IMR-90 (cell line): ENCODE data around the gene HYLS1. TPM values are rescaled to one million over a fixed set of nuclear protein-coding genes. Genes with fewer than 3 reads are reported as not detected.

Source experiments
- ATAC-seq: fragments of 200-7000 bp; cut with Tn5 transposase; 2 replicates; pipeline ENCODE4 v1.9.1; 2020; ENCODE audit warnings: low read depth, mild to moderate bottlenecking, moderate library complexity
- BruUV-seq: library from RNA; stranded (reverse); fragments of 400-500 nt; replicated peaks from 2 replicates; lab custom pipeline; 2021; lab: Mats Ljungman, UMichigan
- CTCF ChIA-PET: fragments of 300-600 bp; formaldehyde crosslinking; extraction: SDS; loops from one replicate; lab custom pipeline; 2021; ENCODE audit warnings: antibody characterized with exemption; lab: Yijun Ruan, JAX
- POLR2A ChIA-PET: fragments of 300-600 bp; sonication (Branson Sonifier 250); formaldehyde crosslinking; loops from one replicate; lab custom pipeline; 2022; ENCODE audit warnings: antibody characterized with exemption; ENCODE audit not compliant: unreplicated experiment; lab: Charles Lee
- DNase-seq: peaks from one replicate; pipeline ENCODE4 v3.0.0; 2013
- H2AFZ ChIP-seq: replicated peaks from 2 replicates; pipeline ENCODE3; 2013; ENCODE audit warnings: low read length, mild to moderate bottlenecking; ENCODE audit not compliant: poor library complexity
- H2AK5ac ChIP-seq: 2 replicates; pipeline ENCODE4 v1.6.1; 2013; ENCODE audit warnings: low read depth, low read length, inconsistent platforms
- H2AK9ac ChIP-seq: replicated peaks from 2 replicates; pipeline ENCODE3; 2013; ENCODE audit warnings: mild to moderate bottlenecking, low read depth, low read length, moderate library complexity; ENCODE audit not compliant: poor library complexity
- H2BK120ac ChIP-seq: 2 replicates; pipeline ENCODE4 v1.6.1; 2013; ENCODE audit warnings: low read depth, low read length, inconsistent platforms
- H2BK15ac ChIP-seq: 3 replicates; pipeline ENCODE4 v1.6.1; 2013; ENCODE audit warnings: low read depth, low read length, inconsistent platforms
- H2BK20ac ChIP-seq: 2 replicates; pipeline ENCODE4 v1.6.1; 2013; ENCODE audit warnings: low read depth, mild to moderate bottlenecking, inconsistent platforms, low read length, moderate library complexity
- H2BK5ac ChIP-seq: 2 replicates; pipeline ENCODE4 v1.6.1; 2013; ENCODE audit warnings: mild to moderate bottlenecking, low read depth, low read length, inconsistent platforms; ENCODE audit not compliant: poor library complexity, severe bottlenecking
- H3K14ac ChIP-seq: replicated peaks from 2 replicates; pipeline ENCODE4 v1.6.1; 2013; ENCODE audit warnings: low read depth, low read length, inconsistent platforms
- H3K18ac ChIP-seq: 2 replicates; pipeline ENCODE4 v1.6.1; 2013; ENCODE audit warnings: low read depth, low read length, control low read depth
- H3K23ac ChIP-seq: 2 replicates; pipeline ENCODE4 v1.6.1; 2013; ENCODE audit warnings: low read depth, low read length, inconsistent platforms
- H3K27ac ChIP-seq: 2 replicates; pipeline ENCODE4 v1.5.1; 2013; ENCODE audit warnings: mild to moderate bottlenecking, control low read depth, low read length; ENCODE audit not compliant: insufficient read depth
- H3K27me3 ChIP-seq: 2 replicates; pipeline ENCODE4 v1.6.1; 2013; ENCODE audit warnings: low read length; ENCODE audit not compliant: control insufficient read depth, insufficient read depth
- H3K36me3 ChIP-seq: 2 replicates; pipeline ENCODE4 v1.6.1; 2013; ENCODE audit warnings: low read length, mixed read lengths; ENCODE audit not compliant: control insufficient read depth, insufficient read depth
- H3K4ac ChIP-seq: 2 replicates; pipeline ENCODE4 v1.6.1; 2013; ENCODE audit warnings: low read depth, low read length, inconsistent platforms
- H3K4me1 ChIP-seq: 2 replicates; pipeline ENCODE4 v1.6.1; 2013; ENCODE audit warnings: low read length, mixed read lengths; ENCODE audit not compliant: control insufficient read depth, insufficient read depth
- H3K4me2 ChIP-seq: 2 replicates; pipeline ENCODE4 v1.6.1; 2013; ENCODE audit warnings: low read depth, mild to moderate bottlenecking, control low read depth, low read length, moderate library complexity
- H3K4me3 ChIP-seq: 2 replicates; pipeline ENCODE4 v1.5.1; 2013; ENCODE audit warnings: low read depth, mild to moderate bottlenecking, control low read depth, low read length, moderate library complexity; ENCODE audit not compliant: insufficient read depth
- H3K56ac ChIP-seq: 2 replicates; pipeline ENCODE4 v1.6.1; 2013; ENCODE audit warnings: low read length, inconsistent platforms; ENCODE audit not compliant: insufficient read depth; ENCODE audit errors: extremely low read depth
- H3K79me1 ChIP-seq, 2 experiments: 2 replicates each; pipeline ENCODE4 v1.6.1; 2013; ENCODE audit warnings: low read length in 2 of 2, inconsistent platforms in 1 of 2, low read depth in 1 of 2
- H3K9ac ChIP-seq: 2 replicates; pipeline ENCODE4 v1.6.1; 2013; ENCODE audit warnings: low read depth, low read length, control low read depth
- H3K9me1 ChIP-seq: 2 replicates; pipeline ENCODE4 v1.6.1; 2013; ENCODE audit warnings: low read length, inconsistent platforms; ENCODE audit not compliant: insufficient read depth
- H3K9me3 ChIP-seq: 2 replicates; pipeline ENCODE4 v1.6.1; 2013; ENCODE audit warnings: low read length; ENCODE audit not compliant: control insufficient read depth, insufficient read depth
- H4K20me1 ChIP-seq: 2 replicates; pipeline ENCODE4 v1.6.1; 2013; ENCODE audit warnings: low read length, inconsistent platforms; ENCODE audit not compliant: insufficient read depth
- H4K5ac ChIP-seq: 2 replicates; pipeline ENCODE4 v1.6.1; 2013; ENCODE audit warnings: mild to moderate bottlenecking, low read depth, low read length, control low read depth
- H4K8ac ChIP-seq, 2 experiments: 2 replicates each; pipeline ENCODE4 v1.6.1; 2013; ENCODE audit warnings: low read depth in 2 of 2, low read length in 2 of 2, control low read depth in 1 of 2, inconsistent platforms in 1 of 2
- H4K91ac ChIP-seq: 2 replicates; pipeline ENCODE4 v1.6.1; 2013; ENCODE audit warnings: low read depth, low read length, inconsistent platforms; ENCODE audit not compliant: insufficient read depth
- BHLHE40 ChIP-seq: fragments of 150-350 bp; IDR thresholded peaks from 2 replicates; pipeline ENCODE4 v1.6.1; 2016; ENCODE audit warnings: mild to moderate bottlenecking, low read depth, low read length
- CEBPB ChIP-seq: IDR thresholded peaks from 2 replicates; pipeline ENCODE4 v1.6.1; 2012; ENCODE audit warnings: low read depth, low read length, improper control_type of control experiment
- FOS ChIP-seq: fragments of 150-350 bp; IDR thresholded peaks from 2 replicates; pipeline ENCODE4 v1.6.1; 2016; ENCODE audit warnings: low read depth, low read length
- MAZ ChIP-seq: IDR thresholded peaks from 2 replicates; pipeline ENCODE4 v1.6.1; 2012; ENCODE audit warnings: low read depth, mild to moderate bottlenecking, low read length, improper control_type of control experiment, moderate library complexity, borderline replicate concordance
- MXI1 ChIP-seq: IDR thresholded peaks from 2 replicates; pipeline ENCODE4 v1.6.1; 2012; ENCODE audit warnings: low read depth, mild to moderate bottlenecking, low read length, moderate library complexity, borderline replicate concordance
- NFE2L2 ChIP-seq: fragments of 150-350 bp; IDR thresholded peaks from 2 replicates; pipeline ENCODE4 v1.6.1; 2016; ENCODE audit warnings: low read depth, mild to moderate bottlenecking, low read length
- POLR2A ChIP-seq: IDR thresholded peaks from 2 replicates; pipeline ENCODE4 v1.6.1; 2012; ENCODE audit warnings: mild to moderate bottlenecking, low read depth, low read length
- RAD21 ChIP-seq: IDR thresholded peaks from 2 replicates; pipeline ENCODE4 v1.6.1; 2012; ENCODE audit warnings: low read length, improper control_type of control experiment
- RFX5 ChIP-seq: IDR thresholded peaks from 2 replicates; pipeline ENCODE4 v1.8.0; 2012; ENCODE audit warnings: low read depth, mild to moderate bottlenecking, low read length, moderate library complexity
- SMC3 ChIP-seq: fragments of 150-350 bp; IDR thresholded peaks from 2 replicates; pipeline ENCODE4 v1.6.1; 2016; ENCODE audit warnings: low read depth, mild to moderate bottlenecking, antibody characterized with exemption, low read length, moderate library complexity
- WGBS, 2 experiments: methylation state at CpG; one replicate each; pipeline versions ENCODE4 v1.1.5 to v1.1.7; 2013; ENCODE audit warnings: missing lambda C conversion rate in 2 of 2; ENCODE audit not compliant: insufficient read length in 1 of 2; ENCODE audit errors: extremely low coverage in 2 of 2; 5-methylcytosine and 5-hydroxymethylcytosine counted together
- dilution Hi-C: fragments of 300-500 bp; cut with HindIII; formaldehyde crosslinking; loops from one replicate; pipeline ENCODE4 v1.14.3; 2018; ENCODE audit warnings: low sequenced_read_pairs; ENCODE audit not compliant: unreplicated experiment
- in situ Hi-C: fragments of 300-500 bp; cut with MboI; formaldehyde crosslinking; loops from 3 replicates; pipeline ENCODE4 v1.14.3; 2019; ENCODE audit warnings: low sequenced_read_pairs, inconsistent platforms, mixed read lengths
- intact Hi-C: fragments of 100-400 bp; cut with micrococcal nuclease; formaldehyde crosslinking; loops from 2 replicates; pipeline ENCODE4 v1.10.0; 2022
- polyA plus RNA-seq, 3 experiments: library from polyadenylated mRNA; depleted of rRNA; stranded (reverse); fragments of >200 nt; gene quantifications; 2 replicates each; pipeline ENCODE4 v1.2.3, GENCODE V29; 2012; ENCODE audit warnings: low replicate concordance in 1 of 3
- total RNA-seq: library from RNA; depleted of rRNA; stranded (reverse); fragments of >200 nt; gene quantifications from 2 replicates; pipeline ENCODE4 v1.2.3, GENCODE V29; 2012
- TF ChIP-seq, protein P1 (sequence below): fragments of 150-350 bp; IDR thresholded peaks from 2 replicates; pipeline ENCODE4 v1.6.1; 2017; ENCODE audit warnings: mild to moderate bottlenecking, antibody characterized with exemption, low read length, low read depth
- TF ChIP-seq, protein P2 (sequence below): fragments of 150-350 bp; IDR thresholded peaks from 2 replicates; pipeline ENCODE4 v1.6.1; 2016; ENCODE audit warnings: low read depth, mild to moderate bottlenecking, low read length, moderate library complexity, borderline replicate concordance

HYLS1 gene
- total and polyA plus RNA-seq, 2 of the 4 experiments (the other 2 are of a cell fraction): 5.1 to 8.1 TPM

DNA sequence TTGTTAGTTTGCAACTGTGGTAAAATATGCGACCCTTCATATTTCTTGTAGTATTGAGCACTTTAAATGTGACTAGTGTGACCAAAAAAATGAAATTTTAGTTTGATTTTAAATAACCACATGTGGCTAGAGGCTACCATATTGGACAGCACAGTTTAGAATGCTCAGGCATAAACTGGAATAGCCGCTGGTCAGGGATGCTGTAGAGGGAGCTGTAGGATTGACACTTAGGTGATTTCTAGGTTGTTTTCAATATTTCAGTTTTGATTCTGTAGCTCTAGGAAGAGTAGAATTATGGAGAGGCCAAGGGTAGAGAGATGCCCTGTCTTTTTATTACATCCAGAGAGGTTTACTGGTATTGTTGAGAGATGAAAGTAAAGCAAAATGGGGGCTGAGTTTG is 47.6 kb downstream of the HYLS1 start:
- Histone ChIP-seq H3K23ac (no peak overlapping the region), H3K4me1 (no peaks in the 10 kb centered on the region; the same call in 1 of the 2 replicates), H3K9ac (no peak overlapping the region), H3K4me3 (no peak overlapping the region), H2AK5ac (no peak overlapping the region), H4K20me1 (no peaks in the 10 kb centered on the region), H2BK5ac (no peak overlapping the region), H3K14ac (no peak overlapping the region), H3K9me3 (no peaks in the 10 kb centered on the region), H2AFZ (no peak overlapping the region), H3K56ac (no peak overlapping the region), H3K27ac (no peak overlapping the region), H3K4ac (no peak overlapping the region), H4K8ac (no peak overlapping the region), H3K36me3 (no peaks in the 10 kb centered on the region), H4K91ac (no peak overlapping the region), H4K5ac (no peak overlapping the region), H3K18ac (no peak overlapping the region), H2BK15ac (no peak overlapping the region), H2BK120ac (no peak overlapping the region), H2BK20ac (no peak overlapping the region), H3K9me1 (no peaks in the 10 kb centered on the region), H2AK9ac (no peak overlapping the region), H3K4me2 (no peak overlapping the region), H3K27me3 (peaks cover 27% of the 10 kb centered on the region), H3K79me1 (no peaks in the 10 kb centered on the region)
- CTCF ChIA-PET: no interaction called here
- in situ Hi-C loops: no loop called here
- WGBS, 2 experiments: 60% methylated on average over 1 of the region's 2 CpGs; no CpG with 5 or more reads in 1 of the 2 experiments
- no peak for DNase-seq
- TF ChIP-seq, protein P1, sequence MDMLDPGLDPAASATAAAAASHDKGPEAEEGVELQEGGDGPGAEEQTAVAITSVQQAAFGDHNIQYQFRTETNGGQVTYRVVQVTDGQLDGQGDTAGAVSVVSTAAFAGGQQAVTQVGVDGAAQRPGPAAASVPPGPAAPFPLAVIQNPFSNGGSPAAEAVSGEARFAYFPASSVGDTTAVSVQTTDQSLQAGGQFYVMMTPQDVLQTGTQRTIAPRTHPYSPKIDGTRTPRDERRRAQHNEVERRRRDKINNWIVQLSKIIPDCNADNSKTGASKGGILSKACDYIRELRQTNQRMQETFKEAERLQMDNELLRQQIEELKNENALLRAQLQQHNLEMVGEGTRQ: no peak
- no peak for TF ChIP-seq POLR2A
- no peak for TF ChIP-seq RAD21
- no peak for TF ChIP-seq RFX5
- TF ChIP-seq MXI1: no peak
- TF ChIP-seq BHLHE40: no peak
- TF ChIP-seq, protein P2, sequence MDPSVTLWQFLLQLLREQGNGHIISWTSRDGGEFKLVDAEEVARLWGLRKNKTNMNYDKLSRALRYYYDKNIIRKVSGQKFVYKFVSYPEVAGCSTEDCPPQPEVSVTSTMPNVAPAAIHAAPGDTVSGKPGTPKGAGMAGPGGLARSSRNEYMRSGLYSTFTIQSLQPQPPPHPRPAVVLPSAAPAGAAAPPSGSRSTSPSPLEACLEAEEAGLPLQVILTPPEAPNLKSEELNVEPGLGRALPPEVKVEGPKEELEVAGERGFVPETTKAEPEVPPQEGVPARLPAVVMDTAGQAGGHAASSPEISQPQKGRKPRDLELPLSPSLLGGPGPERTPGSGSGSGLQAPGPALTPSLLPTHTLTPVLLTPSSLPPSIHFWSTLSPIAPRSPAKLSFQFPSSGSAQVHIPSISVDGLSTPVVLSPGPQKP: no peak
- no peak for TF ChIP-seq CEBPB
- no peak for TF ChIP-seq FOS
- TF ChIP-seq NFE2L2: no peak
- TF ChIP-seq SMC3: no peak
- no peak for TF ChIP-seq MAZ
- BruUV-seq: no TSS peak
- no peak for ATAC-seq
- intact Hi-C loops: no loop called here
- POLR2A ChIA-PET: no interaction called here
- dilution Hi-C loops: no loop called here
